Choroid plexus epithelial cell (primary cell): ENCODE data around the gene POLR2C.

Experiments
- DNase-seq: peaks from one replicate; pipeline ENCODE4 v3.0.0-alpha.2; 2010; ENCODE audit warnings: low read depth
- H3K4me3 ChIP-seq: 2 replicates; pipeline ENCODE4 v1.5.1; 2011; ENCODE audit warnings: low read depth, mild to moderate bottlenecking, control low read depth, low read length, moderate library complexity
- CTCF ChIP-seq: conservative IDR thresholded peaks from 2 replicates; pipeline ENCODE4 v1.5.1; 2011; ENCODE audit warnings: low read depth, mild to moderate bottlenecking, control low read depth, inconsistent platforms, low read length, moderate library complexity

POLR2C gene

GRCh38 chr16:57469917-57470470, 7.5 kb downstream of the POLR2C start:
- no peak overlapping the region for H3K4me3 ChIP-seq
- no peak for TF ChIP-seq CTCF
- DNase-seq: no peak

GRCh38 chr16:57470711-57471110, 8.2 kb downstream of the POLR2C start:
- no peak overlapping the region for H3K4me3 ChIP-seq
- peak; percentile 66 for DNase-seq
- TF ChIP-seq CTCF: no peak

GRCh38 chr16:57471209-57471608, 8.7 kb downstream of the POLR2C start:
- H3K4me3 ChIP-seq: no peak overlapping the region
- TF ChIP-seq CTCF: no peak

GRCh38 chr16:57471852-57472664, 9.6 kb downstream of the POLR2C start:
- DNase-seq: no peak
- no peak overlapping the region for H3K4me3 ChIP-seq
- TF ChIP-seq CTCF: no peak

More at GRCh38 chr16:57471209-57471608, 8.7 kb downstream of the POLR2C start:
- no peak for DNase-seq

GRCh38 chr16:57472665-57473060, 10.2 kb downstream of the POLR2C start:
- H3K4me3 ChIP-seq: no peak overlapping the region
- no peak for TF ChIP-seq CTCF
- no peak for DNase-seq

GRCh38 chr16:57473176-57473840, 10.8 kb downstream of the POLR2C start:
- TF ChIP-seq CTCF: no peak
- no peak overlapping the region for H3K4me3 ChIP-seq
- no peak for DNase-seq

- H3K4me3 ChIP-seq: no peak overlapping the region
- DNase-seq: no peak
- no peak for TF ChIP-seq CTCF
Measured at GRCh38 chr16:57473906-57474305, 11.4 kb downstream of the POLR2C start.
